Lower leg skin (tissue), 4 donors: ENCODE measurements around the gene PCNX4. TPM values are rescaled to one million over a fixed set of nuclear protein-coding genes. Genes with fewer than 3 reads are reported as not detected.

Experiments
- DNase-seq, 2 donors: peaks; one replicate each; pipeline ENCODE4 v3.0.0-alpha.2; 2019; ENCODE audit warnings: low spot score in 2 of 2
- H3K4me3 ChIP-seq: fragments of 200-600 bp; sonication (generic); 2 replicates; pipeline ENCODE4 v1.5.1; 2017; ENCODE audit warnings: mild to moderate bottlenecking, low read depth; ENCODE audit not compliant: poor library complexity, severe bottlenecking
- POLR2A ChIP-seq, 2 donors: fragments of 450-650 bp; IDR thresholded peaks; one replicate each; pipeline ENCODE4 v1.6.1; 2016 to 2017; ENCODE audit warnings: antibody characterized with exemption in 2 of 2, mild to moderate bottlenecking in 1 of 2, moderate library complexity in 1 of 2
- WGBS, 2 donors: methylation state at CpG; one replicate each; pipeline ENCODE4 v1.1.5; 2018; 5-methylcytosine and 5-hydroxymethylcytosine counted together
- intact Hi-C: fragments of 100-400 bp; cut with DNase I; formaldehyde crosslinking; loops from one replicate; pipeline ENCODE4 v1.15.0; 2023; ENCODE audit warnings: low total_unique reads
- total RNA-seq, 4 donors: library from RNA; depleted of rRNA; stranded (reverse); fragments of >200 nt; gene quantifications; one replicate each; pipeline ENCODE4 v1.1.0, GENCODE V29; 2016
- TF ChIP-seq, protein P1 (sequence below), 3 donors: fragments of 450-650 bp; IDR thresholded peaks; one replicate each; pipeline ENCODE4 v1.5.1; 2016; ENCODE audit warnings: antibody characterized with exemption in 3 of 3, mild to moderate bottlenecking in 3 of 3, moderate library complexity in 2 of 3

Gene PCNX4
- total RNA-seq, 4 donors from 2014 or later, result 24.7 to 48.0 (median 27.9) TPM

DNA sequence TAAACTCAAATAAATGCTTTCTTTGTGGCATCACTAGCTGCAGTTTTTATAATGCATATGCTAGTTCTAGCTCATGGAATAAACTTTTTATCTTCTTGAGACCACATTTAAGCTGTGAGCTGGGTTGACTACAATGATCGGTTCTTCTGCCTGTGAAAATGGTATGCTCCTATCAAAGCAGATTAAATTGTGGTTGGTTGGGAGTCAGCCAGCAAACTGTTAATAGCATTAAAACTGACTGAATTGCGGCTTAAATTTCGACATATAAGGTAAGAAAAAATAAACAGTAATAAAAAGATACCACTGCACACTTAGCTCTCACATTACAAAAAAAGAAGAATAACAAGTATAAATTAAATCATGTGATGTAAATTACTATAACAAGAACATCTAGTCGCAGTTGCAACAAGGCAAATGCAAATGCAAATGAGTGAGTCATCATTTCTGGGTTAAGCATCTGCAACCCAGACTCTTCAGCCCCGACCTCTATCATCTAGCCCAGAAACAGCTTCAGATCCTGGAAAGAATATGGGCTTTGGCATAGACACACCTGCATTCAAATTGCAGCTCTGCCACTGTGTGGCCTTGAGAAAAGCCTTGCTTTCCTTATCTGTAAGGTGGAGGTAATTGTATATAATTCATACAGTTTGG lies 93.3 kb downstream of the PCNX4 start:
- TF ChIP-seq POLR2A (IDR thresholded peaks at IDR 0.05), result no peak
- TF ChIP-seq, protein P1, sequence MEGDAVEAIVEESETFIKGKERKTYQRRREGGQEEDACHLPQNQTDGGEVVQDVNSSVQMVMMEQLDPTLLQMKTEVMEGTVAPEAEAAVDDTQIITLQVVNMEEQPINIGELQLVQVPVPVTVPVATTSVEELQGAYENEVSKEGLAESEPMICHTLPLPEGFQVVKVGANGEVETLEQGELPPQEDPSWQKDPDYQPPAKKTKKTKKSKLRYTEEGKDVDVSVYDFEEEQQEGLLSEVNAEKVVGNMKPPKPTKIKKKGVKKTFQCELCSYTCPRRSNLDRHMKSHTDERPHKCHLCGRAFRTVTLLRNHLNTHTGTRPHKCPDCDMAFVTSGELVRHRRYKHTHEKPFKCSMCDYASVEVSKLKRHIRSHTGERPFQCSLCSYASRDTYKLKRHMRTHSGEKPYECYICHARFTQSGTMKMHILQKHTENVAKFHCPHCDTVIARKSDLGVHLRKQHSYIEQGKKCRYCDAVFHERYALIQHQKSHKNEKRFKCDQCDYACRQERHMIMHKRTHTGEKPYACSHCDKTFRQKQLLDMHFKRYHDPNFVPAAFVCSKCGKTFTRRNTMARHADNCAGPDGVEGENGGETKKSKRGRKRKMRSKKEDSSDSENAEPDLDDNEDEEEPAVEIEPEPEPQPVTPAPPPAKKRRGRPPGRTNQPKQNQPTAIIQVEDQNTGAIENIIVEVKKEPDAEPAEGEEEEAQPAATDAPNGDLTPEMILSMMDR (IDR thresholded peaks at IDR 0.05), result no peak
- H3K4me3 ChIP-seq, result no peak overlapping the region
- intact Hi-C loops, result loop anchor here (5.0 to 10.0 kb wide), 2 partner anchors 220 to 1907 kb away; no protein-coding TSS in a partner anchor
- no peak for DNase-seq
- WGBS, 2 donors, result 42 to 43% methylated on average over 5 of the region's 5 CpGs

DNA sequence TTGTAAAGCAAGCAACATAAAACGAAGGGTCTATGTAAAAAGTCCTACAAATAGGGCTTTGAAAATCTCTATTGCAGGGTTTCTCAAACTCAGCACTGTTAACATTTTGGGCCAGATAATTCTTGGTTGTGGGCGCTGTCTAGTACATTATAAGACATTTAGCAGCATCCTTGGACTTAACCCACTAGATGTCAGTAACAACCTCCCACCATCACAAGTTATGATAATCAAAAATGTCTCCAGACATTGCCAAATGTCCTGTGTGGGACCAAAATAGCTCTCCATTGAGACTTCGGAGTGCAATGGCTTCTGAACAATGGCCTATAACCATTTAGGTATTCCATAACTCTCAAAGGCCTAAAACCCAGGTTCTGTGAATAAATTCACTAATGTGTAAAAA lies 96.4 kb downstream of the PCNX4 start:
- intact Hi-C loops, result loop anchor here (5.0 to 10.0 kb wide), 2 partner anchors 223 to 1904 kb away; no protein-coding TSS in a partner anchor
- WGBS, 2 donors, result 56 to 70% methylated on average over 3 of the region's 3 CpGs
- TF ChIP-seq, protein P1 (IDR thresholded peaks at IDR 0.05), result no peak
- no peak for TF ChIP-seq POLR2A (IDR thresholded peaks at IDR 0.05)
- H3K4me3 ChIP-seq, result no peak overlapping the region
- no peak for DNase-seq

DNA sequence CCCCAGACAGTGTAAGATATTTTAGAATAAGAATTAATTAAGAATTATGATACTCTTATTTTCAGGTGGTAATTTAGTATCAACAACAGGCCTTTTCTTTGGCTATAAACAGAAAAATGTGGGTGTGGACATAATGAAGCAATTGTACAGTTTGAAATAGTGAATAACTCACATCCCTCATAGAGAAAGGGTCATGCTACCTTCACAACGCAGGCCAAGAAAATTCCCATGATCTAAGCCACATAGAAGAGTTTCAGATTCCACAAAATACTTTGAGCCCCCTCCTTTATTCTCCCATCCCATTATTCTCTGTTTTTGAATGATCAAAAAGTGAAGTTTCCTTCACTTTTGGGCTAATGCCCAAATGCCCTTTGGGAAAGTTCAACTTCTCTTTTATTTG lies 97.0 kb downstream of the PCNX4 start:
- 72 to 86% methylated on average over 1 of the region's 1 CpG for WGBS, 2 donors
- intact Hi-C loops, result loop anchor here (5.0 to 10.0 kb wide), 2 partner anchors 224 to 1904 kb away; no protein-coding TSS in a partner anchor
- no peak overlapping the region for H3K4me3 ChIP-seq
- no peak for DNase-seq
- TF ChIP-seq, protein P1 (IDR thresholded peaks at IDR 0.05), result no peak
- TF ChIP-seq POLR2A (IDR thresholded peaks at IDR 0.05), result no peak

DNA sequence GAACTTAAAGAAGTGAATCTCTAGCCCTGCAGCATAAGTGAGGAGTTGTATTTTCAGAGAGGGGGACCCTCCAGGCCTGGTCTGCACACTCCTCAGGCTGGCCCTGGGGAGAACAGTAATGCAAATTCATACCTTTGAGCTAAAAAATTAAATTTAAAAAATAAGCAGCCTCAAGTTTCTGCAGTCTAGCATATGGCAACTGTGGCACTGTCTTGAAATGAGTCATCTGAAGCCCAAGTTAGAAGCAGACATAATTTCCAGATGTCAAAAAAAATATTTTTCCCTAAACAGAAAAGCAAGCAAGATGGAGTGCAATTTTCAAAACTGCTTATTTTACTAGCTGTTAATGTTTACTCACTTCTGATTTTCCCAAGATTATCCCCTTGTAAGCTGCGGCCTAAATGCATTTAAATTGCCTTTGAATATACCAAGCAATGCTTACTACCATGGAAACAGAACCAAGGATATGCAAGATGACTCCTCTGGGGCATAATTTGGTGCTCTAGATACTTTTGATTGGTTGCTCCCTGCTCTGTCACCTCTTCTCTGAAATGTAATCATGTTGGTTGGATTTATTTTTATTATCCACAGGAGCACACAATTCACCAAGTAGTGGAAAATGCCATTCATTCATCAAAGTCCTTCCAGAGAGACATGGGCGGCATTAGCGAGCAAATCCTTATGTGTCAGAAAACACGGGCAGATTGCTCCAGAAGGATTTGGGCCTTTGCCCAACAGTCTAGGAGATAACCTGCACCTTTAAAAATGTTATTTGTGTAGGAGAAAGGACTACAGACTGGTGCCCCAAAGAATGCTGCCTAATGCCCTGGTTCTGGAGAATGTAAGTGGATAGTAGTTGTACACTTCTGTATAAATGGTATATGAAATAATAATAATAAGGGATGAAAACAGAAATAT lies 98.5 kb downstream of the PCNX4 start:
- DNase-seq, result no peak
- H3K4me3 ChIP-seq, result no peak overlapping the region
- 64 to 78% methylated on average over 4 of the region's 4 CpGs for WGBS, 2 donors
- intact Hi-C loops, result loop anchor here (5.0 to 10.0 kb wide), 2 partner anchors 225 to 1902 kb away; no protein-coding TSS in a partner anchor
- TF ChIP-seq, protein P1 (IDR thresholded peaks at IDR 0.05), result no peak
- no peak for TF ChIP-seq POLR2A (IDR thresholded peaks at IDR 0.05)

DNA sequence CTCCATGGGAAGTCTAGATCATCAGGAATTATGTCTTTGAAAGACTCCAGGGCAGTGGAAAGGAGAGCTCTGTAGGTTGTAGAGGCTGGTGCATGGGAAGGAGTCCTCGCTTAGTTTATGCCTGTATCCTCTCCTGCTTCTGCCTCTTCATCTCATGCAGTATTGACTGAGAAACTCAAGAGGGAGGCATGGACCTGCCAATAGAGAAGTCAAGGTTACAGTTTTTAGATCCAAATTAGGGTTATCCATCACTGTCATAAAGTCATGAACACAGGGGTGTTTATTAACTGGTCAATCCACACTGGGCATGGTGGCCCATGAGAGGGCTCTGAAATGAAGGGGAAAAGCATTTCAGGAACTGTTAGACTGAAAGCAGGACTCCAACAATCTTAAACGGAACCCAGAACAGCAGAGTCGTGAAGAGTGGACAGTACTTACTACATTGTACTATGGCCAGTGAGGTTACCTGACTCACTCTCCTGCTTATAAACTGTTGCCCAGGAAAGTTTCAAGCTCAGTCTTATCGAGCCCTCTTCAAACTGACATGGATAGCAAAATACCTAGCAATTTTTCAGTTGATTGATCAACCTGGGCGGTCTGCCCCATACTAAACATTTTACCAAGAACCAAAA lies 103.6 kb downstream of the PCNX4 start:
- WGBS, 2 donors, result 88 to 89% methylated on average over 5 of the region's 5 CpGs
- intact Hi-C loops, result no loop called here
- H3K4me3 ChIP-seq, result no peak overlapping the region
- TF ChIP-seq, protein P1 (IDR thresholded peaks at IDR 0.05), result no peak
- DNase-seq, result no peak
